Inferior parietal cortex (tissue), 1 donor: Measurements from ENCODE around the gene CPAMD8.

Source experiments
- DNase-seq: peaks from one replicate; pipeline ENCODE4 v3.0.0-alpha.2; 2016; ENCODE audit errors: extremely low spot score

The CPAMD8 gene

GRCh38 chr19:16892868-16893685, 133.5 kb downstream of the CPAMD8 start:
- no peak for DNase-seq

GRCh38 chr19:16892436-16892835, 134.2 kb downstream of the CPAMD8 start:
- no peak for DNase-seq

GRCh38 chr19:16891696-16892382, 134.8 kb downstream of the CPAMD8 start:
- DNase-seq = no peak

GRCh38 chr19:16890461-16891184, 136.0 kb downstream of the CPAMD8 start:
- DNase-seq = no peak

- DNase-seq = no peak
Observed at GRCh38 chr19:16889883-16890460, 136.6 kb downstream of the CPAMD8 start.

- no peak for DNase-seq
Observed at GRCh38 chr19:16889366-16889882, 137.2 kb downstream of the CPAMD8 start.

GRCh38 chr19:16888629-16889365, 137.8 kb downstream of the CPAMD8 start, which contains the start of gene F2RL3:
TSS of gene F2RL3 (plus strand) at chr19:16888999. CDS start at chr19:16889190, 191 bp downstream.
- no peak for DNase-seq

- no peak for DNase-seq
Observed at GRCh38 chr19:16887353-16888265, 139.0 kb downstream of the CPAMD8 start.

- no peak for DNase-seq
Observed at GRCh38 chr19:16886305-16886880, 140.2 kb downstream of the CPAMD8 start.

- no peak for DNase-seq
Observed at GRCh38 chr19:16885166-16885565, 141.4 kb downstream of the CPAMD8 start.

- DNase-seq = no peak
Observed at GRCh38 chr19:16883522-16883921, 143.1 kb downstream of the CPAMD8 start.

GRCh38 chr19:16882146-16882545, 144.5 kb downstream of the CPAMD8 start:
- no peak for DNase-seq

- no peak for DNase-seq
Observed at GRCh38 chr19:16880884-16881554, 145.6 kb downstream of the CPAMD8 start.

- no peak for DNase-seq
Observed at GRCh38 chr19:16878181-16878965, 148.2 kb downstream of the CPAMD8 start.

- no peak for DNase-seq
Observed at GRCh38 chr19:16877581-16877980, 149.0 kb downstream of the CPAMD8 start.

GRCh38 chr19:16876904-16877361, 149.7 kb downstream of the CPAMD8 start:
- no peak for DNase-seq

- no peak for DNase-seq
Observed at GRCh38 chr19:16875584-16876555, 150.7 kb downstream of the CPAMD8 start.
